Right lobe of liver (tissue), 6 donors: ENCODE data around the gene ATP7B. TPM values are rescaled to one million over a fixed set of nuclear protein-coding genes. Genes with fewer than 3 reads are reported as not detected.

Source experiments
- ATAC-seq, 4 donors: fragments of 200-7000 bp; cut with Tn5 transposase; one replicate each; pipeline ENCODE4 v1.9.1; 2020; ENCODE audit warnings: mild to moderate bottlenecking in 4 of 4, moderate library complexity in 4 of 4
- DNase-seq, 3 donors: peaks; one replicate each; pipeline ENCODE4 v3.0.0-alpha.2; 2020
- H3K27ac ChIP-seq, 3 donors: fragments of 200-600 bp; one replicate each; pipeline ENCODE4 v1.8.0; 2022
- H3K27me3 ChIP-seq, 2 donors: fragments of 200-600 bp; one replicate each; pipeline ENCODE4 v1.8.0; 2022
- H3K36me3 ChIP-seq, 4 donors: fragments of 200-600 bp; sonication (generic) in 1 of 4; one replicate each; pipeline versions ENCODE4 v1.5.1 to v1.8.0; 2017 to 2022; ENCODE audit warnings: control low read depth in 1 of 4
- H3K4me1 ChIP-seq, 4 donors: fragments of 200-600 bp; sonication (generic) in 1 of 4; one replicate each; pipeline versions ENCODE4 v1.5.1 to v1.8.0; 2017 to 2022; ENCODE audit warnings: control low read depth in 1 of 4
- H3K4me3 ChIP-seq, 3 donors: fragments of 200-600 bp; one replicate each; pipeline ENCODE4 v1.8.0; 2022
- H3K9me3 ChIP-seq, 4 donors: fragments of 200-600 bp; sonication (generic) in 1 of 4; one replicate each; pipeline versions ENCODE4 v1.5.1 to v1.8.0; 2017 to 2022; ENCODE audit warnings: control low read depth in 1 of 4
- CTCF ChIP-seq, 4 donors: fragments of 200-600 bp in 3 of 4; fragments of 450-650 bp in 1 of 4; IDR thresholded peaks; one replicate each; pipeline versions ENCODE4 v1.5.1 to v1.8.0; 2016 to 2022; ENCODE audit warnings: antibody characterized with exemption in 4 of 4, mild to moderate bottlenecking in 2 of 4
- POLR2A ChIP-seq: fragments of 450-650 bp; IDR thresholded peaks from one replicate; pipeline ENCODE4 v1.6.1; 2017; ENCODE audit warnings: antibody characterized with exemption, mild to moderate bottlenecking
- WGBS: methylation state at CpG from one replicate; pipeline ENCODE4 v1.1.6; 2018; ENCODE audit warnings: low coverage, low lambda C conversion rate; ENCODE audit not compliant: insufficient coverage; ENCODE audit errors: missing lambda C conversion rate; 5-methylcytosine and 5-hydroxymethylcytosine counted together
- intact Hi-C, 2 donors: fragments of 100-400 bp; cut with DNase I; formaldehyde crosslinking; loops; one replicate each; pipeline versions ENCODE4 v1.11.2 to v1.14.1; 2022
- total RNA-seq, 6 experiments: library from RNA; depleted of rRNA in 2 of 6; stranded (reverse); fragments of >200 nt in 2 of 6; fragmentation: NEBNext Ultra II Directional in 3 of 6; extraction: Animal tissue kit (Norgen Biotek cat#: 25700) in 3 of 6; gene quantifications; one replicate each; pipeline versions ENCODE4 v1.1.0 to v1.2.4, GENCODE V29; 2016 to 2023
- donor health status: DM: no; HTN: yes; CAD: no.
- donor health status: DM: no; HTN: no; CAD: no.
- donor health status: DM: no; HTN: no; CAD: no.
- donor health status: DM: no; HTN: yes; CAD: no.
- donor health status: DM: no; HTN: yes; CAD: no.

Gene ATP7B
- total RNA-seq, 6 experiments from 2014 or later: 17.1 to 27.6 (median 21.6) TPM

- intact Hi-C loops: no loop called here
- Histone ChIP-seq H3K4me3 (no peak overlapping the region), H3K27me3 (no peaks in the 10 kb centered on the region), H3K27ac (no peak overlapping the region), H3K4me1 (peaks cover 0 to 9% (median 1%) of the 10 kb centered on the region in 4 donors), H3K36me3 (peaks cover 0 to 16% (median 0%) of the 10 kb centered on the region in 4 donors), H3K9me3 (no peaks in the 10 kb centered on the region)
- 100% methylated on average over 2 of the region's 4 CpGs for WGBS
- no peak for DNase-seq
- no peak for ATAC-seq
- no peak for TF ChIP-seq POLR2A
- no peak for TF ChIP-seq CTCF (IDR thresholded peaks at IDR 0.05)
Measured at GRCh38 chr13:51960766-51961165, 50.5 kb downstream of the ATP7B start.

- WGBS: 97% methylated on average over 3 of the region's 3 CpGs
- intact Hi-C loops: no loop called here
- TF ChIP-seq CTCF (IDR thresholded peaks at IDR 0.05): no peak
- no peak for TF ChIP-seq POLR2A
- DNase-seq: no peak
- Histone ChIP-seq H3K4me3 (no peak overlapping the region), H3K9me3 (no peaks in the 10 kb centered on the region), H3K27ac (no peak overlapping the region), H3K4me1 (peaks cover 0 to 9% (median 1%) of the 10 kb centered on the region in 4 donors), H3K36me3 (peaks cover 0 to 11% (median 0%) of the 10 kb centered on the region in 4 donors), H3K27me3 (no peaks in the 10 kb centered on the region)
- no peak for ATAC-seq
Measured at GRCh38 chr13:51959773-51960172, 51.5 kb downstream of the ATP7B start.

GRCh38 chr13:51958217-51958547, 53.1 kb downstream of the ATP7B start:
- Histone ChIP-seq H3K4me3 (no peak overlapping the region), H3K36me3 (peaks cover 0 to 9% (median 0%) of the 10 kb centered on the region in 4 donors), H3K4me1 (peaks cover 0 to 9% (median 1%) of the 10 kb centered on the region in 4 donors), H3K27ac (no peak overlapping the region), H3K9me3 (no peaks in the 10 kb centered on the region), H3K27me3 (no peaks in the 10 kb centered on the region)
- intact Hi-C loops: no loop called here
- DNase-seq (no peak), ATAC-seq (peak in 3 of 4 donors; percentile 31 to 55 (median 50))
- 66% methylated on average over 6 of the region's 8 CpGs for WGBS
- TF ChIP-seq CTCF (IDR thresholded peaks at IDR 0.05): no peak
- no peak for TF ChIP-seq POLR2A

GRCh38 chr13:51957377-51958216, 53.7 kb downstream of the ATP7B start:
- no peak overlapping the region for H3K27ac ChIP-seq
- 84% methylated on average over 2 of the region's 9 CpGs for WGBS
- intact Hi-C loops: no loop called here

More at GRCh38 chr13:51957377-51958216, 53.7 kb downstream of the ATP7B start:
- ATAC-seq: peak; percentile 18 to 59 (median 44)
- DNase-seq: no peak
- Histone ChIP-seq H3K27me3 (no peaks in the 10 kb centered on the region), H3K4me3 (no peak overlapping the region), H3K4me1 (peaks cover 0 to 9% (median 1%) of the 10 kb centered on the region in 4 donors), H3K36me3 (peaks cover 0 to 9% (median 0%) of the 10 kb centered on the region in 4 donors), H3K9me3 (no peaks in the 10 kb centered on the region)
- TF ChIP-seq CTCF (IDR thresholded peaks at IDR 0.05) (no peak), POLR2A (no peak)
